OCI-M1 (cell line): ENCODE results near the gene SENP3.
A peak's percentile ranks its signal among the peaks of the same experiment; 100 is the strongest.
"Not testable (repeated sequence)": the region's sequence is repeated elsewhere in the genome, so short reads cannot be mapped to it uniquely, and the experiment has no call there.

ENCODE experiments used
- DNase-seq: peaks from one replicate; lab custom pipeline; 2025; lab: John Stamatoyannopoulos, UW

Gene SENP3

GRCh38 chr17:7597561-7597960 lies 35.8 kb downstream of the SENP3 start:
- not testable (repeated sequence) for DNase-seq

DNA sequence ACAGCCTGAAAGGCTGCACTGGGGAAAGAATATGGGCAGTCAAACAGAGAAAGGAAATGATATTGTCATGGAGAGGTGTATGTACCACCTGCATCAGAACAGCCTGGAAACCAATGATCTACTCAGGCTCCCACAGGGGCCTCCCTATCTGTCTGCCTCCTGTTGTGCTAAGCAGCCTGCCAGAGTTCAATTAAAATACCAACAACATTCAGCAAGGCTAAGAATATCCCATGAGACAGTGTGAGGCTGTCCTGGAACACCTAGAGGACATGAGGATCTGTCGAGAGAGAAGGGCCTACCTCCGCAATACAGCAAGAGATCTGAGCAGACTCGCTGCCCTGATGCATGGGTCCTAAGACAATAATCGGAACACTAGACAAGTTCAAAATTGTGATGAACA lies 44.6 kb downstream of the SENP3 start:
- DNase-seq = no peak

GRCh38 chr17:7610641-7611040 lies 48.9 kb downstream of the SENP3 start:
- DNase-seq = no peak

DNA sequence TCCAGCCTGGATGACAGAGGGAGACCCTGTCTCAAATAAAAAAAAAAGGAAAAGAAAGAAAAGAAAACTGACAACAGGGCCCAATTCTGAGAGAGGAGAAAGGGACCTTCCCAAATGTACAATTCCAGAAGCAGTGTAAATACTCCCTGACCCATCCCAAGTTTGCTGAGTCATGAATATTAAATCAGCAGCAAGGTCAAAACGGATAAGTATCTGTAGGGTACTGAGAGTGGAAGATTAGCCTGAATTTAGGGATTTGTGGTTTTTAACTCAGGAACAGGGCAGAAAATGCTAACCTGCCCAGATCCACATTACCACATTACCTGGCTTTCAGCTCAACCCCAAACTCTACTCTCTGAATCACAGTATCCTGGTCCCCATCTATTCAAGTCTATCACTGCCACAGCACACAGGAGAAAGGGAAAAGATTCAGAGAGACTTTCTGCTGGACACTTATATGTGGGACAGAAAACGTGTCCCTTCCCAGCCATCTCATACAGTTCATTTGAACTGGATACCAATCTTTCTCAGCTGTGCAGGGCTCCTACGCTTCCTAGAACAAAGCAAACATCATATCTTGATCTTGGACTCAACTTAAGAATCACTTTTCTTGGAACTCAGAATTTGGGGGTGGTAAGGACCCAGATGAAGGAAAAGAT lies 50.0 kb downstream of the SENP3 start:
- DNase-seq = peak; percentile 25

DNA sequence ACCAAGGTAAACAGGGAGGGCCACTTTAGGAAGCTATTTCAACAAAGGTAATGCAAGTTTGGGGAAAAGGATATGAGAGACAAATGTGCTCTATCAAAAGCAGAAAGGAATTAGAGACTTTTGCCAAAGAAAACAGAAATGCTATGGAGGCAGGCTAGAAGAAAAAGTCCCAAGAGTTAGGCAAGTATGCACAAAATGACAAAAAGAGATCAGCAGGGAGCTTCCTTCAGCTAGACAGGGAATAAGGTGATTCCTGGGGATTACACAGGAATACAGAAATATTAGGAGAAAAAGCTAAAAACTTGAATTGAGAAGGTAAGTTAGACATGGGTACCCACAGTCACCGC lies 50.5 kb downstream of the SENP3 start:
- DNase-seq = no peak

DNA sequence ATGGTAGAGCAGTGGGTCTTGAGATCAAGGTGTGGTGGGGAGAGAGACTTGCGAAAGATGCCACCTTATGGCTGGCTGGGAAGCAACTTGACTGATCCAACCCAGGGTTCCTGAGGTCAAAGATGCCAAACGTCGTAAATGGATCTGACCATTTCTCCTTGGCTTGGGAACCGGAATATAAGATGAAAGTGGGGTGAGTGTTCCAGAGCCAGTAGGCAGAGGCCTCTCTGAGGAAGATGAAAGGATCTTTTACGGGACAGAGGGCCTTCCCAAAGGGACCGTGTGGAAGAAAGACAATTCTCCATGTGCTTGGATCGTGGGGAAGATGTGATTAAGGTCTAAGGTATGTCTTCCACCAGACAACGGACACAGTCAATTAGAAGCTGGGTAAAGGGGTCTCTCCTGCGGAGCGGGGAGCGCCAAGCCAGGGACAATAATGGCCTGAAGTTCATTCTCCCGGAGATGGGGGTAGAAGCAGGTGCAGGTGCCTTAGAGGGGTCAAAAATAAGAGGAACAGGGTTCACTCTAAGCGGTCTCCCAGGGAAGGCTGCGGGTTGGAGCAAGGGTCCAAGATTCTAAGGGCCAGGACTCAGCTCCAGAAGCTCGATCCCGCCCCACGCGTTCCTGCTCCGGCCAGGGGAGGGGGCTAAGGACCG lies 52.2 kb downstream of the SENP3 start:
- peak; percentile 32 for DNase-seq

GRCh38 chr17:7614425-7615264 lies 52.9 kb downstream of the SENP3 start, which contains the start of gene FXR2:
Gene FXR2 (minus strand): TSS chr17:7614897. CDS start chr17:7614532, 365 bp downstream.
- peak; percentile 100 for DNase-seq

GRCh38 chr17:7615265-7615747 lies 53.6 kb downstream of the SENP3 start:
- no peak for DNase-seq

DNA sequence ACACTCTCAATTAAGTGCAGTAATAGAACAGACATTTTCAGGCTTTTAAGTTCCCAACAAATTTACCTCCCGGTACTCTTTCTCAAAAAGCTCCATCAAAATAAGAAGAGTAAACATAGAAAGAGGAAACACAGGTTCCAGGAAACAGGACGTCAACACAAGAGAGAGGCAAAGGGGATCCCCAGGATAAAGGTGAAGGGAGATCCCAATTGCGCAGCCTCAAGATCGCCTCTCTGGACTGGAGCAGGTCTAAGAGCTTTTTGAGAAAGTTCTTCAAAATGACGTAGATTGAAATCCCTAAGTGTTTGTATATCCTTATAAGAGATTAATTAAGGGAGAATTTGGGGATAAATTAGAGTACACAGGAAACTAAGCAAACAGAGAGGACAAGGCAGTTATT lies 56.9 kb downstream of the SENP3 start:
- no peak for DNase-seq

DNA sequence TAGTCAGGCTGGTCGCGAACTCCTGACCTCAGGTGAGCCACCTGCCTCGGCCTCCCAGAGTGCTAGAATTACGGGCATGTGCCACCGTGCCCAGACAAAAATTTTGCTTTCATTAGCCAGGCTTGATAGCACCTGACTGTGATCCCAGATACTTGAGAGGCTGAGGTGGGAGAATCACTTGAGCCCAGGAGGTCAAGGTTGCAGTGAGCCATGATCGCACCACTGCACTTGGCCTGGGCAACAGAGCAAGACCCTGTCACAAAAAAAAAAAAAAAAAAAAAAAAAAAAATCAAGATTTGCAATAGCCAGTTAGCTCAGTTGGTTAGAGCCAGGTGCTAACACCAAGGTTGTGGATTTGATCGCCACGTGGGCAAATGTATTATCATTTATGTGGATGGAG lies 59.1 kb downstream of the SENP3 start:
- no peak for DNase-seq
